Esophagus squamous epithelium (tissue), 5 donors: Measurements from ENCODE around the gene GYS2. TPM values are rescaled to one million over a fixed set of nuclear protein-coding genes. Genes with fewer than 3 reads are reported as not detected.

Experiments
- DNase-seq: peaks from one replicate; lab custom pipeline; 2025; lab: John Stamatoyannopoulos, UW
- H3K27ac ChIP-seq, 4 donors: fragments of 200-600 bp; sonication (generic); one replicate each; pipeline ENCODE4 v1.5.1; 2016 to 2019; ENCODE audit warnings: mild to moderate bottlenecking in 1 of 4
- H3K27me3 ChIP-seq, 4 donors: fragments of 200-600 bp; sonication (generic); 1 replicate in 3 of 4; 2 replicates in 1 of 4; pipeline versions ENCODE4 v1.5.1 to v1.6.0; 2017 to 2021; ENCODE audit warnings: antibody characterized with exemption in 1 of 4
- H3K36me3 ChIP-seq, 3 donors: fragments of 200-600 bp; sonication (generic); one replicate each; pipeline ENCODE4 v1.5.1; 2016 to 2019
- H3K4me1 ChIP-seq, 3 donors: fragments of 200-600 bp; sonication (generic); one replicate each; pipeline ENCODE4 v1.5.1; 2017 to 2019
- H3K4me3 ChIP-seq, 4 donors: fragments of 200-600 bp; sonication (generic); 1 replicate in 3 of 4; 2 replicates in 1 of 4; pipeline ENCODE4 v1.5.1; 2016 to 2019; ENCODE audit warnings: mild to moderate bottlenecking in 2 of 4, moderate library complexity in 1 of 4
- H3K9me3 ChIP-seq, 3 donors: fragments of 200-600 bp; sonication (generic); one replicate each; pipeline ENCODE4 v1.5.1; 2016 to 2019
- POLR2A ChIP-seq, 4 donors: fragments of 450-650 bp; IDR thresholded peaks; one replicate each; pipeline ENCODE4 v1.6.1; 2017; ENCODE audit warnings: antibody characterized with exemption in 4 of 4, mild to moderate bottlenecking in 4 of 4, moderate library complexity in 3 of 4
- WGBS, 2 donors: methylation state at CpG; one replicate each; pipeline ENCODE4 v1.1.5; 2018; 5-methylcytosine and 5-hydroxymethylcytosine counted together
- intact Hi-C: fragments of 100-400 bp; cut with DNase I; formaldehyde crosslinking; loops from one replicate; pipeline ENCODE4 v1.15.0; 2022
- total RNA-seq, 4 donors: library from RNA; depleted of rRNA; stranded (reverse); fragments of >200 nt; gene quantifications; one replicate each; pipeline ENCODE4 v1.1.0, GENCODE V29; 2016
- TF ChIP-seq, protein P1 (sequence below), 6 experiments: fragments of 450-650 bp in 4 of 6; fragments of 200-600 bp in 2 of 6; sonication (generic) in 2 of 6; IDR thresholded peaks; one replicate each; pipeline ENCODE4 v1.5.1; 2016 to 2019; ENCODE audit warnings: antibody characterized with exemption in 6 of 6, mild to moderate bottlenecking in 4 of 6, moderate library complexity in 4 of 6
- donor health status: DM: yes; HTN: yes; CAD: no.

The GYS2 gene
- total RNA-seq, 4 donors from 2014 or later: 0.29 to 12.9 (median 3.2) TPM

DNA sequence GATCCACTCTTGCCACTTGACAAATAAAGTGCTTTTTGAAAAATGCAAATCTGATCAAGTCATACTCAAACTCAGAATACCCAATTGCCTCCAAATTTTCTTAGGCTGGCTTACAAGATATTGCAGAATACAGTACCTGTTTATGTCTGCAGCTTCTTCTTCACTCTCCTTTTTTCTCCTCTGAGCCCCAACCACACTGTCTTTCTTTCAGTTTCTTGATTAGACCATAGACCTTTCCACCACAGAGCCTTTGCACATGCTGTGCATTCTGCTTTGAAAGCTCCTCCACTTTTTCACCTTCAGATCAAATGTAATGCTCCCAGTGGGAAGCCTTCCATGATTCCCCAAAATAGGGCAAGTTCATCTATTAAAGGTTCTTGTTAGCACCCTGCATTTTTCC, 13.9 kb upstream of the GYS2 start:
- Histone ChIP-seq H3K36me3 (no peaks in the 10 kb centered on the region), H3K27ac (no peak overlapping the region), H3K4me1 (peaks cover 0 to 20% (median 0%) of the 10 kb centered on the region in 3 donors), H3K9me3 (no peaks in the 10 kb centered on the region), H3K27me3 (no peaks in the 10 kb centered on the region), H3K4me3 (no peak overlapping the region)
- DNase-seq: no peak
- intact Hi-C loops: no loop called here
- TF ChIP-seq, protein P1, sequence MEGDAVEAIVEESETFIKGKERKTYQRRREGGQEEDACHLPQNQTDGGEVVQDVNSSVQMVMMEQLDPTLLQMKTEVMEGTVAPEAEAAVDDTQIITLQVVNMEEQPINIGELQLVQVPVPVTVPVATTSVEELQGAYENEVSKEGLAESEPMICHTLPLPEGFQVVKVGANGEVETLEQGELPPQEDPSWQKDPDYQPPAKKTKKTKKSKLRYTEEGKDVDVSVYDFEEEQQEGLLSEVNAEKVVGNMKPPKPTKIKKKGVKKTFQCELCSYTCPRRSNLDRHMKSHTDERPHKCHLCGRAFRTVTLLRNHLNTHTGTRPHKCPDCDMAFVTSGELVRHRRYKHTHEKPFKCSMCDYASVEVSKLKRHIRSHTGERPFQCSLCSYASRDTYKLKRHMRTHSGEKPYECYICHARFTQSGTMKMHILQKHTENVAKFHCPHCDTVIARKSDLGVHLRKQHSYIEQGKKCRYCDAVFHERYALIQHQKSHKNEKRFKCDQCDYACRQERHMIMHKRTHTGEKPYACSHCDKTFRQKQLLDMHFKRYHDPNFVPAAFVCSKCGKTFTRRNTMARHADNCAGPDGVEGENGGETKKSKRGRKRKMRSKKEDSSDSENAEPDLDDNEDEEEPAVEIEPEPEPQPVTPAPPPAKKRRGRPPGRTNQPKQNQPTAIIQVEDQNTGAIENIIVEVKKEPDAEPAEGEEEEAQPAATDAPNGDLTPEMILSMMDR (IDR thresholded peaks at IDR 0.05): no peak
- TF ChIP-seq POLR2A (IDR thresholded peaks at IDR 0.05): no peak

DNA sequence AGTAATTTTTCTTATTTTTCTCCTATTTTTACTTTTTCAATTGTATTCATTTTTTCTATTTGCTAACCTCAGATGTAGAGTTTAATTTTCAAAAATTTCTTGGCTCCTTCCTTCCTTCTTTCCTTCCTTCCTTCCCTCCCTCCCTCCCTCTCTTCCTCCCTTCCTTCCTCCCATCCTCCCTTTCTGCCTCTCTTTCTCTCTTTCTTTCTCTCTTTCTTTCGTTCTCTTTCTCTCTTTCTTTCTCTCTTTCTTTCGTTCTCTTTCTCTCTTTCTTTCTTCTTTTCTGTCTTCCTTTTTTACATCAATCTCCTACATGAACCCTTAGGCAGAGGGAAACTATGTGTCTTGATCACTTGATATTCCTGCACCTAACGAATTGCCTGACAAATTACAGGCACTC, 12.4 kb upstream of the GYS2 start:
- no peak for TF ChIP-seq POLR2A (IDR thresholded peaks at IDR 0.05)
- TF ChIP-seq, protein P1 (IDR thresholded peaks at IDR 0.05): no peak
- Histone ChIP-seq H3K27ac (no peak overlapping the region), H3K4me3 (no peak overlapping the region), H3K4me1 (peaks cover 0 to 20% (median 0%) of the 10 kb centered on the region in 3 donors), H3K9me3 (no peaks in the 10 kb centered on the region), H3K27me3 (no peaks in the 10 kb centered on the region), H3K36me3 (no peaks in the 10 kb centered on the region)
- DNase-seq: no peak
- intact Hi-C loops: no loop called here
- WGBS, 2 donors: 84 to 86% methylated on average over 3 of the region's 3 CpGs

DNA sequence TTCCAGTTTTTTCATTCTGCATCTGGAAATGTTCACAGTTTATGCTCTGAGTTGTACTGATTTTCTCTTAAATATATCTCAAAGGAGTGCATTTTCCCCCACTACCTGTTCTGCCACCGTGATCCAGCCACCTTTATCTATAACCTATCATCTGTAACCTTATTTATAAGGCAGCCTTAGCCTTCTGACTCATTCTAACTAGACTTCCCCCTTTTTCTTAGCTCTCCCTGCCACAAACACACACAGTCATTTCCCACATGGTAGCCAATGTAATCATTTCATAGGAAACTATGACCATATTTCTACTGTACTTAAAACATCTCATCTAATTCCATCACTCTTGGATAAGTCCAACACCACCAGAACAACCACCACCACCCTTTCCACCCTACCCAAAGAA, 10.8 kb upstream of the GYS2 start:
- TF ChIP-seq POLR2A (IDR thresholded peaks at IDR 0.05): no peak
- TF ChIP-seq, protein P1 (IDR thresholded peaks at IDR 0.05): no peak
- H3K4me1 ChIP-seq: peaks cover 0 to 20% (median 0%) of the 10 kb centered on the region in 3 donors
- H3K9me3 ChIP-seq: no peaks in the 10 kb centered on the region
- no peaks in the 10 kb centered on the region for H3K36me3 ChIP-seq
- intact Hi-C loops: no loop called here
- H3K27ac ChIP-seq: no peak overlapping the region
- no peaks in the 10 kb centered on the region for H3K27me3 ChIP-seq
- H3K4me3 ChIP-seq: no peak overlapping the region
- WGBS, 2 donors: 26 to 28% methylated on average over 1 of the region's 1 CpG
- no peak for DNase-seq

DNA sequence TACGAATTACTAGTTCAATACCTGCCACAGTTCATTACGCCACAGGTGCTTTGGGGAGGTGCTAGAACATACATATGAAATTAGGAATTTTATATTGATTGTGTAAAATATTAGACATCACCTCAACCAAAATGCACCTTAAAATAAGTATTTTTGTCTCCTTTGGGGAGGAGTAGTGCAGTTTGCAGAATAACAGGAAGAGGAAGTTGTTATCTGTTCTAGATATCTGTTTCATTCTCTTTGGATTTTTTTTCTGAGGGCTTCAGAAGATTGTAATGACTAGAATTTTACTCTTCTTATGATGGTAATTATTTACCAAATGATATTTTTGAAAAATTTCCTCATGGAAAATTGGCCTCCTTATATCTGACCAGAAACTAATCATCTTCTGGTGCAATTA, 9.9 kb upstream of the GYS2 start:
- Histone ChIP-seq H3K4me3 (no peak overlapping the region), H3K27ac (no peak overlapping the region), H3K4me1 (peaks cover 0 to 20% (median 0%) of the 10 kb centered on the region in 3 donors), H3K27me3 (no peaks in the 10 kb centered on the region), H3K9me3 (no peaks in the 10 kb centered on the region), H3K36me3 (no peaks in the 10 kb centered on the region)
- WGBS, 2 donors: 81 to 83% methylated on average over 2 of the region's 2 CpGs
- TF ChIP-seq, protein P1 (IDR thresholded peaks at IDR 0.05): no peak
- TF ChIP-seq POLR2A (IDR thresholded peaks at IDR 0.05): no peak
- DNase-seq: no peak
- intact Hi-C loops: no loop called here

DNA sequence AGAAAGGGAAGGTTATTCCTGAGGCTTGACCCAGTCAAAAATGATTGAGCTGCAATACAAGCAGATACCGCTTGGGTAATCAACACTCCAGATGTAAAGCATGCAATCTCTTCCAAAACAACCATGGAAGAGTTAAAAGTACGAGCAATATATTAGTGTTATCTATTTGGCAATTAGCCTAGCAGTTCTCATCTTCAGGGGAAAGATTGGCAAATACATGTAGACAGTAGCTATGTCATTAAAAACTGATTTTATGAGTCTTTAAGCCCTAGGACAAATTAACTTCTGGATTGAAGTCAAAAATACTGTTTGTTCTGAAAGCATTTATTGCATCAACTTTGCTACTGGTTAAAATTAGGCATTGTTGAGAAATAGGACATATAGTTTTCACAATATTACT, 9.3 kb upstream of the GYS2 start:
- Histone ChIP-seq H3K27ac (no peak overlapping the region), H3K9me3 (no peaks in the 10 kb centered on the region), H3K36me3 (no peaks in the 10 kb centered on the region), H3K4me3 (no peak overlapping the region), H3K4me1 (peaks cover 0 to 20% (median 0%) of the 10 kb centered on the region in 3 donors), H3K27me3 (no peaks in the 10 kb centered on the region)
- intact Hi-C loops: no loop called here
- no peak for DNase-seq
- TF ChIP-seq POLR2A (IDR thresholded peaks at IDR 0.05): no peak
- TF ChIP-seq, protein P1 (IDR thresholded peaks at IDR 0.05): peak in 1 of 6 experiments; percentile 34
- 28 to 38% methylated on average over 2 of the region's 2 CpGs for WGBS, 2 donors
